ENCODE results near the gene KPNA6. TPM values are rescaled to one million over a fixed set of nuclear protein-coding genes. Genes with fewer than 3 reads are reported as not detected.

The KPNA6 gene
- total and polyA plus RNA-seq, 10 of the 15 experiments (the other 5 are each of a cell fraction or from before 2014, with no cell fraction given), result 11.1 to 55.6 (median 25.9) TPM

GRCh38 chr1:32219022-32219421, 111.2 kb downstream of the KPNA6 start (continued):
- no peak for TF ChIP-seq LARP7 (IDR thresholded peaks at IDR 0.05)
- no peak for TF ChIP-seq FOS (IDR thresholded peaks at IDR 0.05; ENCODE audit: borderline replicate concordance, extremely low read depth, insufficient read length)
- TF ChIP-seq CREB1 (IDR thresholded peaks at IDR 0.05; ENCODE audit: low read depth), result no peak
- TF ChIP-seq ZBED1 (IDR thresholded peaks at IDR 0.05; ENCODE audit: borderline replicate concordance), result no peak
- TF ChIP-seq RFX5 (IDR thresholded peaks at IDR 0.05; ENCODE audit: low read depth, low read length), result no peak
- TF ChIP-seq PRDM15 (CRISPR knock-in tag; IDR thresholded peaks at IDR 0.05), result no peak
- no peak for TF ChIP-seq MEF2B (IDR thresholded peaks at IDR 0.05; ENCODE audit: partially characterized antibody, poor library complexity, severe bottlenecking)
- TF ChIP-seq EZH2 (IDR thresholded peaks at IDR 0.05; ENCODE audit: borderline replicate concordance, control insufficient read depth, low read depth, low read length), result no peak
- TF ChIP-seq IKZF1 (conservative IDR thresholded peaks at IDR 0.05), result no peak
